GM19035 (cell line): ENCODE data around the gene CERS6.

ENCODE experiments used
- ATAC-seq: cut with Tn5 transposase; IDR thresholded peaks from one replicate; pipeline ENCODE4 v1.9.1; 2021; ENCODE audit not compliant: unreplicated experiment

CERS6 gene

GRCh38 chr2:168819050-168819715 is 363.1 kb downstream of the CERS6 start:
- ATAC-seq: no peak

GRCh38 chr2:168819829-168820489 is 363.9 kb downstream of the CERS6 start:
- ATAC-seq: no peak

- ATAC-seq: no peak
Measured at GRCh38 chr2:168821577-168821976, 365.5 kb downstream of the CERS6 start.

DNA sequence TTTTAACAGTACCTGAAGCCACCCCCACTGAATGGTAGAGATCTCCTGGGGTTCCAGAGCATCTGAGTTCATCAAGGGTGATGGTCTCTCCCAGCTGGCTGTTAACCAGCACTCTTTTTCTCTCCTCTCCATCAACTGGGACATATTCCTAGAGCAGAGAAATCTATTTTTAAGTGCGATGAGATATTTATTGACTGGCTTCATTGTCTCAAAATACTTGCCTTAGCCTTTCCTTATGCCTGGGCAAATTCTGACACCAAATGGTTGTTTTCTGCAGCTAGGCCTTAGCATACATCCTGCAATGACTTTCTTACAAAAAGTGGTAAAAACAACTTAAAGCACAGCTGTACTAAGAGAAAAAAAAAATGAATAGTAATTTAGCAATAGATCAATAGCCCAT is 365.9 kb downstream of the CERS6 start:
- ATAC-seq: no peak
